Hepatic stellate cell (primary cell): ENCODE results near the gene FANCM.
"Not testable (repeated sequence)": the region's sequence is repeated elsewhere in the genome, so short reads cannot be mapped to it uniquely, and the experiment has no call there.

Experiments
- DNase-seq: peaks from one replicate; pipeline ENCODE4 v3.0.0; 2011; ENCODE audit warnings: low spot score

Gene FANCM

DNA sequence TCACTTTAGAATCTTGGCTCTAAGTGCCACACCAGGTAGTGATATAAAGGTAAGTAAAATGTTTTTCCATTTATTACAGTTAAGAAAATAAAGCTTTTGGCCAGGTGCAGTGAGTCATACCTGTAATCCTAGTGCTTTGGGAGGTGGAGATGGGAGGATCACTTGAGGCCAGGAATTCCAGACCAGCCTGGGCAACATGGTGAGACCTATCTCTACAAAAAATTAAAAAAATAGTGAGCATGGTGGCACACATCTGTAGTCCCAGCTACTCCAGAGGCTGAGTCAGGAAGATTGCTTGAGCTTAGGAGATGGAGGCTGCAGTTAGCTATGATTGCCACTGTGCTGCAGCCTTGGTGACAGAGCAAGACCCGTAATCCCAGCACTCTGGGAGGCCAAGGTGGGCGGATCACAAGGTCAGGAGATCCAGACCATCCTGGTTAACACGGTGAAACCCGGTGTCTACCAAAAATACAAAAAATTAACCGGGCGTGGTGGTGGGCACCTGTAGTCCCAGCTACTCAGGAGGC lies 5.0 kb downstream of the FANCM start:
- DNase-seq: no peak

DNA sequence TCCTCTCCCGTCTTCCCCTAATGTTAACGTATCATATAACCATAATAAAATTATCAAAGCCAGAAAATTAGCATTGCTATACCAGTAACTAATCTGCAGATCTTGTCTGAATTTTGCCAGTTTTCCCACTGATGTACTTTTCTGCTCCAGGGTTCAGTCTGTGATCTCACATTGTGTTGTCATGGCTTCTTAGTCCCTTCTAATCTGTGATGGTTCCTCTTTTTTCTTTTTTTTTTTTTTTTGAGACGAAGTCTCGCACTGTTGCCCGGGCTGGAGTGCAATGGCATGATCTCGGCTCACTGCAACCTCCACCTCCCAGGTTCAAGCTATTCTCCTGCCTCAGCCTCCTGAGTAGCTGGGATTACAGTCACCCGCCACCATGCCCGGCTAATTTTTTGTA lies 6.4 kb downstream of the FANCM start:
- not testable (repeated sequence) for DNase-seq

DNA sequence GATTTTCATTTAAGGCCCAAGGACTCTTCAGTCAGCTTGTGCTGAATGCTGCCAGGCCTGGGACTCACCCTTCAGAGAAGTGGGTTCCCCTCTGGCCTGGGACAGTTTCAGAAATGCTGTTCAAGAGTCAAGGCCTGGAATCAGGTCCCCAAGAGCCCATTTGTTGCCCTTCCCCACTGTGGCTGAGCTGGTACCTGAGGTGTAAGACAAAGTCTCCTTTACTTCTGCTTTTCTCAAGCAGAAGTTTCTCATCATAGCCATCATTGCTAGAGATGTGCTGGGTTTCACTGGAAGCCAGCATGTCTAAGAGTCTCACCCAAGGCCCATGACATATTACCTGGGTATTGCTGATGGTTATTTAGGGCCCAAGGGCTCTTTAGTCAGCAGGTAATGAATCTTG lies 8.9 kb downstream of the FANCM start:
- no peak for DNase-seq

DNA sequence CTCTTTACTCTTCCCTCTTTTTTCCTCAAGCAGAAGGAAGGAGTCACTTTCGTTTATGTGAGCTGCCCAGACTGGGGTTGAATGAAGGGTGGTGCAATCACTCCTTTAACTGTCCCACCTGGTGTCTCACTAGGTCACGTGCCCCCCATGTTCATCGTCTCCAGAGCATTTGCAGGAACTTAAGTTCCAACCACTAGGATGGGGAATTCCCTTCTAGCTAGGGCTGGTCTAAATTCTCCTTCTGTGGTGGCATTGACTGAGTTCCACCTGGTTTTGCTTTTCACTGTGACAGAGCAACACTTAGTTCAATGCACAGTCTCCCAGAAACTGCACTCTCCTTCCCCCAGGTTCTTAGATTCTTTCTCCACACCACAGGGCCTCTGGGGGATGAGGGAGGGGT lies 9.5 kb downstream of the FANCM start:
- DNase-seq: no peak

DNA sequence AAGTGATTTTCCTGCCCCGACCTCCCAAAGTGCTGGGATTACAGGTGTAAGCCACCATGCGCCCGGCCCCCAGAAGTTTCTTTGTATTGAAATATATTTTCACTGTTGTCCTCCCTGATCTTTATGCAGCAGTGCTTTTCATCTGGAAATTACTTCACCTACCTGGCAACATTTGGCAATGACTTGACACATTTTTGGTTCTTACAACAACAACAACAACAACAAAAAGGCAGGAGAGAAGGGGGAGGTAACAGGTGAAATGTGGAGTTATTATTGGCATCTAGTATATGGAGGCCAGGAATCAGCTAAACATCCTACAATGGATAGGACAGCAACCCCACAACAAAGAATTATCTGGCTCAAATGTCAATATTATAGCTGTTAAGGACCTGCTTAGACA lies 13.9 kb downstream of the FANCM start:
- DNase-seq: no peak

DNA sequence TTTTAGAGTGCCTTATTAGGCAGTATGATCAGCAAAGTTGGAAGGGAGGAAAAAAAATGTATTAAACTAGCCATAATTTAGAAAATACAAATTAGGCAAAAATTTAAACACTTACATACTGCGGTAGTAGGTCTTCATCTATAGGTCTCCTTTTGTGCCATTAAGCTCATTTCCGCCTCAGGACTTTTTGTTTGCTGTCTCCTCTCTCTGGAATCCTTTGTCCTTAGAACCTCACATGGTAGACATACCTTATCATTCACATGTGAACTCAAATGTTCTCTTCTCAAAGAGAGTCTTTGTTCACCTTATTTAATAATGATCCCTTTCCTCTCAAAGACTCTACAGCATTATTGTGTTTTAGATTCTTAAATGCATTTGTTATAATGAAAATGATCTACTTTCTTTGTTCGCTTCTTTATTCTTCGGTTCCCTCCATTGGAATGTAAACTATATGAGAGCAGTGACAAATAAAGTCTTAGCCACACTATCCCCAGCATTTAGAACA lies 14.7 kb downstream of the FANCM start:
- no peak for DNase-seq

DNA sequence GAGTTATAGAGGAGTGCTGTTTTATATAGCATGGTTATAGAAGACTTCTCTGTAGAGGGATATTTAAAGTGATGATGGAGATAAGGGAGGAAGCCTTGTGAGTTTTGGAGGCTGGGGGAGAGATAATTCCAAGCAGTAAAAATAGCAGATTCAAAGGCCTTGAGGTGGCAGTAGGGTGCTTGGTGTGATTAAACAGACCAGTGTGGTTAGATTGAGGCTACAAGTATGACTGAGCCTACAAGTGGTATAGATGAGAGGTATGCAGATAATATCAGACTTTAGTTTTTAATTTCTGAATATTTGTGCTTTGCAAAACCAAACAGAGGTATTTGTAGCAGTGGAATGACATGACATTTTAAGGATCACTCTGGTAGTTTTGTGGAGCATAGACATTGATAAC lies 20.3 kb downstream of the FANCM start:
- DNase-seq: no peak

DNA sequence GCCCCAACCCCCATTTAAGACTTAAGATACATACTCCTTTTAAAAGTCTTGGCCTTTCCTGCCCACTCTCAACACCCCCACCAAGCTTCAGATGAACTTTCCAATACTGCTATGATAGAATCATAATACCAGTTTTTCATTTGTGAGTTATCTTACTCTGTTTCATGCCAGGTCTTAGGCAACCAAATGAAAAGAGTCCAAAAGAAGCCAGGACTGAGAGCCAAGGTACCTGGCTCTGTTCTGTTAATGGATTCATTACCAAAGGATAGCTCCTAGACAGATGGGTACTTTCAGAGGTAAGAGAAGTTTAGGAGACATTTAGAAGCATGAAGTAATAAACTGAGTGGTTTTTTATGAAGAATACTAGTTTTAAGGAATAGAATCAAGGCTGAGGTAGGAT lies 34.2 kb downstream of the FANCM start:
- DNase-seq: no peak

DNA sequence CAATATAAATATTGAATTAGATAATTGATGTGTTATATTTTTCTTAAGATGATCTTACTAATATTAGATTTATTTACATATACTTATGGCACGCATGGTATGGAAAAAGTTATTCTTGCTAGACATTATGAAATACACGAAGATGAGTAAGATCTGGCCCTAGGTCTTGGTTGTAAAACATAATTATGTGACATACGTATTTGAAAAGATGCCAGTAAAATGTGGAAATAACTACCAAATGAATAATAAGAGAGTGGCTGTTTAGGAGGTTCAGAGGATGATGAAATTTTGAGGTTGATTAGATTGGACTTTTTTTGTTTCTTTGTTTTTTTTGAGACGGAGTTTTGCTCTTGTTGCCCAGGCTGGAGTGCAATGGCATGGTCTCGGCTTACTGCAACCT lies 41.3 kb downstream of the FANCM start:
- peak; percentile 43 for DNase-seq

DNA sequence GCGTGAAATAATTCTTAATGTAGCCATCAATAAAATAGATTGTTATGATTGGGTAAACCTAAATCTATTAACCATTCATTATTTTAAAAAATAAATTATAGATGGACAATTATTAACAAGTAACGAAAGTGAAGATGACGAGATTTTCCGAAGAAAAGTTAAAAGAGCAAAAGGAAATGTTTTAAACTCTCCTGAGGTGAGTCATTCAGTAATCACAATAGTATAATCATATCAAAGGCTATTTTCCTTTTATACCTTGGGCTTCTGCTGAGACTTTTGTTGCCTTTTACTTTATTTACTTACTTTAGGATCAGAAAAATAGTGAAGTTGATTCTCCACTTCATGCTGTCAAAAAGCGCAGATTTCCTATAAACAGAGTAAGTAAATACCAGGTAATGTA lies 45.6 kb downstream of the FANCM start:
- no peak for DNase-seq

DNA sequence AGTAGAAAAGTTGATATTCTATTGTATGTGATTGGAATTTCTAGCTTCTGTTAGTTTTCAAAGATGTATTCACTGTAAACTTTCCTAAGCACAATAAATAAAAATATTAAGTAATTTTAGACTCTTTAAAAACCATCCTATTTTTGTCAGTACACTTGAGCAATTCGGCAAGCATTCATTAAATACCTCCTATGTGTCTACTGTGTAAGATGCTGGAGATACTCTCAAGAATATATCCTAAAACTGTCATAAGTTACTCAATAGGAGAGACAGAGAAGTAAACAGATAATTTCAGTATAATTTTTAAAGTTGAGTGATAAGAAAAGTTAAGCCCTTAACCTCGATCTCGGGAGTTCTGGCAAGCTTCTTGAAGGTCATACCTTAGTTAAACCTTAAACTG lies 46.1 kb downstream of the FANCM start:
- no peak for DNase-seq

DNA sequence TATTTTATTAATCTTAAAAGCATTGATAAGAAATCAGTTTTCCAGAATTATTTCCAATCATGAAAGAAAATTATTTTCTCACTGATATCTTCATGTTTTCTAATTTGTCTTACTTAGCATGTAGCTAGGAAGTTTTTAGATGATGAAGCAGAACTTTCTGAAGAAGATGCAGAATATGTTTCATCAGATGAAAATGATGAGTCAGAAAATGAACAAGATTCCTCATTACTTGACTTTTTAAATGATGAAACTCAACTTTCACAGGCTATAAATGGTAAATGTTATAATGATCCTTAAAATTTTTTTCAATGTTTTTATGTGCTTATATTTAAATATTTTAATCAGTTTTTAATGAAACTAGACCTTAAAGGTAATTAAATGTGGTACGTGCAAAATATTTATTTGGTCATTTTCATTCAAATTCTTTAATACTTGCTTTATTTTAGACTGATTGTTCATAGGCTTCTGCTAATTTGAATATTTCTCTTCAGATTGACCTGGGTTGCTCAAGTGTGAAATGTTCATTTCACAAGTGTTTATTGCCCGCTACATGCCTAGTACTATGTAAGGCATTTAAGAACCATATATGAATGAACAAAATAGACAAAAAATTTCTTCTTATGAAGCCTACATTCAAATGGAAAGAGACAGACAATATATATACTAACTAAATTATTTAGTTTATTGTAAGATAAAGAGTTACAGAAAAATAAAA lies 49.5 kb downstream of the FANCM start:
- no peak for DNase-seq

DNA sequence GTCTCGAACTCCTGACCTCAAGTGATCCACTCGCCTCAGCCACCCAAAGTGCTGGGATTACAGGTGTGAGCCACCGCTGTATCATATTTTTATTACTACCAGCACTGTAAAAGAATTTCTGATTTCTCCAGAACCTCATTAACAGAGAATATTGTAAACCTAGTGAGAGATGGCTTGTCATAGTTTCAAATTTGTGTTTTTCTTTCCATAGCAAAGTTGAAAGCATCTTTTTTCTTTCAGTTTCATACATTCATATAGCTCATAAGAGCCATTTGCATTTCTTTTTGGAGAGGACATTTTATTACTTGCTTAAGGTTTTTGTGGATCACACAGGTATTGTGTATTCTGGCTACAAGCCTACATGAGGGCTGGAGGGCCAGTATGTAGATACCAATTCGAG lies 59.2 kb downstream of the FANCM start:
- no peak for DNase-seq

DNA sequence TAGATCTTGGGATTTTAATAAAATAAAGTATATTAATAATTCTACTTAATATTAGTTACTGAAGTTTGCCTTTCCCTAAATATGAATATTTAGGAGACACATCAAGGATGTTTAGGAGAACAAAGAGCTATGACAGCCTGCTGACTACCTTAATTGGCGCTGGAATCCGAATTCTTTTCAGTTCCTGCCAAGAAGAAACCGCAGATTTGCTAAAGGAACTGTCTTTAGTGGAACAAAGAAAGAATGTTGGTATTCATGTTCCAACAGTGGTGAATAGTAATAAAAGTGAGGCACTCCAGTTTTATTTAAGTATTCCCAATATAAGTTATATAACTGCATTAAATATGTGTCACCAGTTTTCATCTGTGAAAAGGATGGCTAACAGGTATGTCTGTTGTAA lies 62.8 kb downstream of the FANCM start:
- no peak for DNase-seq

DNA sequence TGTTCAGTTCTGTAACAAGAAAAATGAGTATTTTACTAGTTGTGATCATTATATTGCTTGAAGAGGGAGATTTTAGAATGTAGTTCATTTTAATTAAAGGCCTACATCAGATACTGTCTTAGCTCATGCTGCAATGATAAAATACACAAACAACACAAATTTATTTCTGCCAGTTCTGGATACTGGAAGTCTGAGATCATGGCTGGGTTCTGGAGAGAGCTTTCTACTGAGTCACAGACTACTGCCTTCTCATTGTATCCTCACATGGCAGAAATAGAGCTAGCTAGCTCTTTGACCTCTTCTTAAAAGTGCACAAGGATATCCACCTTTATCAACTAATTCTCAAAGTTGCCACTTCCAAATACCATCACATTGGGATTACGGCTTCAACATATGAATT lies 63.5 kb downstream of the FANCM start:
- DNase-seq: peak; percentile 6

DNA sequence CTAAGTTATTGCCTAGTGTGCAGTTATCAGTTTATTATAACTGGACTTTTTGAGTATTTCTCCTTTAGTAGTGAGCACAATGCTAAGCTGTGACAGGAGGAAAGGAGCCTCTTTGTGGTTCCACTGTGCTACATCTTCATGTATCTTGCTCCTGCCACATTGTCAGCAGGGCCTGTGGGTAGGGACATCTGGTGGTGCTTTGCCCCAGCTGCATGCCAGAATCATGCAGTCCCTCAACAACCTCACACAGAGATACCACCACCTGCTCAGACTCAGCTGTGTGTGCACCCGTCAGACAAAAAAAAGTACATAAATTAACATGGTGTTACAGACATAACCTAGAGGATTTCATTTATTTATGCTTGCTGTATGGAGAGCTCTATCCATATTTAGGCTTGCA lies 66.2 kb downstream of the FANCM start:
- peak; percentile 6 for DNase-seq

DNA sequence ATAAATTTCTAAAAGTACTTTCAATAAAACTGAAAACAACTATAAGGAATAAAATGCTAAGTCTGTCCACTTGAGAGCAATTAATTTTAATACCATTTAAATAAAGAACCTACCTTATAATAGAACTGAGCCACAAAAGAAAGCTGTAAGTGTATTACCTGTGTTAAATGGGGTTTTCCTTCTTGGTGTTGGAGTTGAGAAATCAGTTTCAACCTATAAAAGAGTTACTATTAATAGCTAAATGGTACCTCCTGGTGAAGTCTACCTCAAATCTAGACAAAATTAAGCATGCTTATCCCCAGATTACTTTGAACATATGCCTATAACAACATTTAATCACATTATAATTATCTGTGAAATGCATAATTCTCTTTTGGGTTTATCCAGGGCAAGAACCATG lies 68.5 kb downstream of the FANCM start:
- no peak for DNase-seq

DNA sequence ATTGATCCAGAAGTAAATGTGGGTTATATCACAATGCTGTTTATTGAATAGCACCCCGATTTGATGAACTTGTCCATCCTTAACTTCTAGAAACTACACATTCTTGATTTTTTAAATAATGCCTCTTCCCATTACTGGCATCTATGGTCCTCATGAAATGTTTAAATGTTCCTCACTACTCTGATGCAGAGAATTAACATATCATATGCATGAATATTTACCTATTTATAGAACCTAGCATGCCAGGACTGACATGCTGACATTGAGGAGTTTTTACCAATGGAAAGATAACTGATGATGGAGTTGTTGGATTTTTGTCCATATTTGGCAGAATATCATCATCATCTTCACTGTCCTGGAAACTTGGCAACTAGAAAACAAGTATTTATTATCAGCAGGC lies 74.4 kb downstream of the FANCM start:
- DNase-seq: no peak

DNA sequence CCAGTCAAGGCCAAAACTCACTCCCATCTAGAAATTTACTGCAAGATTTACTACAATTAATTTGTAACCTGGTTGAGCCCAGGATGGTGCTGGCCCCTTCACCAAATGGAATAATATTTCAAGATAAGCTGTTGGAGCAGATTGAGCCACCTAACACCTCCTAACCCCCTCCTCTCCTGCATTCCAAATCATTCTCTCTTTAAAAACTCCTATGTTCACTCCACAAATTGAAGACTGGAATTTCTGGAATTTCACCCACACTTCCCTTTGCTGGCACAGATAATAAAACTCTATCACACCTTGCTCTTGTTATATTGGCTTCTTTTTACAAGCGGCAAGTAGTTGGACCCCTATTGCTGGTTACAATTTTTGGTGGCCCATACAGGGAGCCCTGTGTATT lies 75.6 kb downstream of the FANCM start:
- no peak for DNase-seq

DNA sequence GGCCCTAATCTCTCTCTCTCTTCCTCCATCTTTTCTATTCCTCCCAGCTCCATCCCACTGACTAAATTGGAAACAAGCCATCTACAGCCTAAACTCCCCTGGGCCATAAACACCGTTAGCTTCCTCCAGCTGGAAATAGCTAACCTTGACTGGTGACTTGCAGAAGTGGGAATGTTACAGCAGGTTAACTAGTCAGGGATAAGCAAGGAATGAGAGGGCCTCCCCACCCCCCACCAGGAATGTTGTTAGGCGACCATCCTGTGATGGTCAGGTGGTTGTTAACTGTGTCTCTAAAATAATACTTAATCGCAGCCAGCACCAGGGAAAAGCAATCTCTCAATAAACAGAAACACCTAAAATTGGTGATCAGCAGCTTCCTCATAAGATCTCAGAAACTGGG lies 76.5 kb downstream of the FANCM start:
- DNase-seq: no peak

DNA sequence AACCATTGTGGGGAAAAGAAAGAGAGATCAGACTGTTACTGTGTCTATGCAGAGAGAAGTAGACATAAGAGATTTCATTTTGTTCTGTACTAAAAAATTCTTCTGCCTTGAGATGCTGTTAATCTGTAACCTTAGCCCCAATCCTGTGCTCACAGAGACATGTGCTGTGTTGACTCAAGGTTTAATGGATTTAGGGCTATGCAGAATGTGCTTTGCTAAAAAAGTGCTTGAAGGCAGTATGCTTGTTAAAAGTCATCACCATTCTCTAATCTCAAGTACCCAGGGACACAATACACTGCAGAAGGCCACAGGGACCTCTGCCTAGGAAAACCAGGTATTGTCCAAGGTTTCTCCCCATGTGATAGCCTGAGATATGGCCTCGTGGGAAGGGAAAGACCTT lies 78.0 kb downstream of the FANCM start:
- not testable (repeated sequence) for DNase-seq

DNA sequence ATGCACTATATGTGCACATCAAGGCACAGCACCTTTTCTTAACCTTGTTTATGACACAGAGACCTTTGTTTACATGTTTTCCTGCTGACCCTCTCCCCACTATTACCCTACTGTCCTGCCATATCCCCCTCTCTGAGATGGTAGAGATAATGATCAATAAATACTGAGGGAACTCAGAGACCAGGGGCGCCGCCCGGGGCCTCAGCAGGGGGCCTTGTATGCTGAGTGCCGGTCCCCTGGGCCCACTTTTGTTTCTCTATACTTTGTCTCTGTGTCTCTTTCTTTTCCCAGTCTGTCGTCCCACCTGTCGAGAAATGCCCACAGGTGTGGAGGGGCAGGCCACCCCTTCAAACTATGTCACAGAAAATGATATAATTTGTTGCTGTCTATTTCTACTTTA lies 78.6 kb downstream of the FANCM start:
- DNase-seq: not testable (repeated sequence)

DNA sequence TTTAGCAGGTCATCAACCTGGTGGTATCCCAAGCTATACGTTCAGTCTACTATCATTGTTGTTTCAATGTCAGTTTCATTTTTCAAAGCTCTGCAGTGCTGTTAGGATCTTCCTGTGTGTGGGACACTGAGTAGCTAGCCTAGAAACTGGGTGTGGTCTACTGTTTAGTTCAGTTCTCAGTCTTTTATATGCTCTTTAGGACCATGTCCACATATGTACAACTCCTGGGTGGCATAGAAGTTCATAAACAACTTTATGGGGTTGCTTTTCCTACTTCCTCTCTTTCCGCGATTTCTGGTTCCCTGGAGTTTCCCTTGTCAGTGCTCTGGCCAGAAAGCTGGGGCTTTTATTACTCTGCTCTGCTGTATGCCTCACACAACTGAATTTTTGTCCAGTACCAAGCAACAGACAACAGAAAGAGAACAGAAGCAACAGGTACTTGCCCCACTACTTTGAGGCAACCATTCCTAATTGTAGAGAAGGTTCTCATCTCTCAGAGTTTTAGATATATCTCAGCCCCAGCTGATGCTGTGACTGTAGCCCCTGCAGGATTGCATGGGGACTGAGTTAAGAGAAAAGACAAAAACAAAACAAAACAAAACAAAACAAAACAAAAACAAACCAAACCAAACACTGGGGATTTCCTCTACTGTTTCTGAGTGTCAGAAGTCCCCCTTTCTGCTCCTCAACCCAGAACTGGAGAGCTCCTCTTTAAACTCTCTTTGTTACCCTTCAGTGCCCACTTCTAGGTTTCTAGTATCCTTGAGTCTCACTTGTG lies 86.9 kb downstream of the FANCM start:
- no peak for DNase-seq
